PC-9 (cell line): ENCODE measurements around the gene C12orf54.
"Not testable (repeated sequence)": the region's sequence is repeated elsewhere in the genome, so short reads cannot be mapped to it uniquely, and the experiment has no call there.

Experiments
- CTCF ChIP-seq: fragments of 200-600 bp; sonication (generic); conservative IDR thresholded peaks from 2 replicates; pipeline ENCODE4 v1.6.1; 2017; ENCODE audit warnings: mixed run types, antibody characterized with exemption, mild to moderate bottlenecking, moderate library complexity
- EZH2 ChIP-seq: fragments of 200-600 bp; sonication (generic); IDR thresholded peaks from 2 replicates; pipeline ENCODE4 v1.8.0; 2017; ENCODE audit warnings: antibody characterized with exemption, low read depth

GRCh38 chr12:48500281-48500680, 18.0 kb downstream of the C12orf54 start:
- TF ChIP-seq CTCF, EZH2: not testable (repeated sequence)
